ENCODE results near the gene IL12RB2.

GRCh38 chr1:67359592-67359991 is 51.9 kb downstream of the IL12RB2 start:
- no peak for TF ChIP-seq CTCF (IDR thresholded peaks at IDR 0.05)
- no peak for TF ChIP-seq POLR2A (IDR thresholded peaks at IDR 0.05)
